PC-3 (cell line): ENCODE measurements around the gene SLC7A6OS. TPM values are rescaled to one million over a fixed set of nuclear protein-coding genes. Genes with fewer than 3 reads are reported as not detected.

Source experiments
- ATAC-seq: fragments of 200-7000 bp; cut with Tn5 transposase; 2 replicates; pipeline ENCODE4 v1.9.1; 2020; ENCODE audit warnings: mild to moderate bottlenecking, moderate library complexity
- BruUV-seq: library from RNA; stranded (reverse); fragments of 400-500 nt; replicated peaks from 2 replicates; lab custom pipeline; 2021; lab: Mats Ljungman, UMichigan
- CTCF ChIA-PET: fragments of 300-600 bp; sonication (Branson Sonifier 250); formaldehyde crosslinking; loops from one replicate; lab custom pipeline; 2022; ENCODE audit warnings: antibody characterized with exemption; lab: Charles Lee
- POLR2A ChIA-PET: fragments of 300-600 bp; sonication (Branson Sonifier 250); formaldehyde crosslinking; loops from one replicate; lab custom pipeline; 2022; ENCODE audit warnings: antibody characterized with exemption; ENCODE audit not compliant: unreplicated experiment; lab: Charles Lee
- DNase-seq: peaks from one replicate; pipeline ENCODE4 v3.0.0-alpha.2; 2015
- H2AFZ ChIP-seq: fragments of 300-600 bp; sonication (generic); 2 replicates; pipeline ENCODE4 v1.6.0; 2016; ENCODE audit warnings: antibody characterized with exemption, low read length
- H3F3A ChIP-seq: fragments of 300-600 bp; sonication (generic); one replicate; pipeline ENCODE4 v1.6.0; 2017; ENCODE audit warnings: antibody characterized with exemption, low read length, control low read depth, mild to moderate bottlenecking; ENCODE audit not compliant: unreplicated experiment
- H3K27ac ChIP-seq: fragments of 300-600 bp; sonication (generic); 2 replicates; pipeline ENCODE4 v1.5.1; 2016; ENCODE audit warnings: mild to moderate bottlenecking, low read length
- H3K27me3 ChIP-seq: fragments of 300-600 bp; sonication (generic); 2 replicates; pipeline ENCODE4 v1.6.1; 2016; ENCODE audit warnings: low read length, mixed read lengths
- H3K36me3 ChIP-seq: fragments of 300-600 bp; sonication (generic); 2 replicates; pipeline ENCODE4 v1.6.1; 2016; ENCODE audit warnings: low read depth, mixed run types, low read length, mixed read lengths
- H3K4me1 ChIP-seq: fragments of 300-600 bp; sonication (generic); 2 replicates; pipeline ENCODE4 v1.5.1; 2016; ENCODE audit warnings: low read length; ENCODE audit not compliant: insufficient read depth
- H3K4me2 ChIP-seq: fragments of 300-600 bp; sonication (generic); 2 replicates; pipeline ENCODE4 v1.6.0; 2016; ENCODE audit warnings: low read length
- H3K4me3 ChIP-seq: fragments of 300-600 bp; sonication (generic); 2 replicates; pipeline ENCODE4 v1.5.1; 2016; ENCODE audit warnings: mild to moderate bottlenecking, low read length, mixed read lengths
- H3K79me2 ChIP-seq: fragments of 300-600 bp; sonication (generic); 2 replicates; pipeline ENCODE4 v1.6.1; 2017; ENCODE audit warnings: low read length, mixed read lengths
- H3K9ac ChIP-seq: fragments of 300-600 bp; sonication (generic); 2 replicates; pipeline ENCODE4 v1.6.0; 2016; ENCODE audit warnings: mild to moderate bottlenecking, low read length
- H3K9me2 ChIP-seq: fragments of 300-600 bp; sonication (generic); replicated peaks from 2 replicates; pipeline ENCODE4 v1.6.1; 2016; ENCODE audit warnings: mixed run types, low read length, mixed read lengths
- H3K9me3 ChIP-seq: fragments of 300-600 bp; sonication (generic); 2 replicates; pipeline ENCODE4 v1.6.1; 2016; ENCODE audit warnings: low read length, mixed read lengths
- H4K20me1 ChIP-seq: fragments of 300-600 bp; sonication (generic); 2 replicates; pipeline ENCODE4 v1.6.1; 2016; ENCODE audit warnings: low read length, mixed read lengths
- CTCF ChIP-seq: fragments of 300-600 bp; sonication (generic); conservative IDR thresholded peaks from 2 replicates; pipeline ENCODE4 v1.5.1; 2017; ENCODE audit warnings: antibody characterized with exemption, low read depth, mild to moderate bottlenecking, low read length
- EZH2 ChIP-seq: fragments of 300-600 bp; sonication (generic); IDR thresholded peaks from one replicate; pipeline ENCODE4 v1.6.1; 2017; ENCODE audit warnings: antibody characterized with exemption, mild to moderate bottlenecking, low read length; ENCODE audit not compliant: unreplicated experiment
- EZH2phosphoT487 ChIP-seq: fragments of 300-600 bp; sonication (generic); IDR thresholded peaks from 2 replicates; pipeline ENCODE4 v1.6.1; 2018; ENCODE audit warnings: mild to moderate bottlenecking, antibody characterized with exemption, low read length, borderline replicate concordance
- intact Hi-C: fragments of 100-400 bp; cut with micrococcal nuclease; formaldehyde crosslinking; loops from 2 replicates; pipeline ENCODE4 v1.9.0; 2023
- total RNA-seq: library from RNA; depleted of rRNA; stranded (reverse); fragments of >200 nt; gene quantifications from 2 replicates; pipeline ENCODE4 v1.2.3, GENCODE V29; 2014

The SLC7A6OS gene
- total RNA-seq, 1 experiment from 2014 or later: 12.6 TPM

DNA sequence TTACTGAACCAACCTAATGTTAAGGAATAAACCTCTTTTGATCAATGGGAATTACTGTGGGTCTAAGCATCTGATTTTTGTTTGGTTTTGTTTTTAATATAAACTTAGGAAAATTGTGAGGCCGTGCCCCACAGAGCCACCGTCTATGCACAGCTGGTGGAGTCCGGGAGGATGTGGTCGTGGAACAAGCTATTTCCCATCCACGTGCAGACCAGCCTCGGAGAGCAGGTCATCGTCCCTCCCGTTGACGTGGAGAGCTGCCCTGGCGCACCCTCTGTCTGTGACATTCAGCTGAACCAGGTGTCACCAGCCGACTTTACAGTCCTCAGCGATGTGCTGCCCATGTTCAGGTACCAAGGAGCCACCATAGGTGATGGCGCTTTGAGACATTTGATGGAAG lies 28.5 kb upstream of the SLC7A6OS start:
- Histone ChIP-seq H3K27me3 (no peaks in the 10 kb centered on the region), H3K4me2 (no peak overlapping the region), H3K79me2 (no peaks in the 10 kb centered on the region), H3K27ac (no peak overlapping the region), H3K4me3 (no peak overlapping the region), H3K9me2 (no peaks in the 10 kb centered on the region), H3K36me3 (peaks cover 6% of the 10 kb centered on the region; the same call in 1 of the 2 replicates), H3F3A (no peaks in the 10 kb centered on the region), H3K9ac (no peak overlapping the region), H3K9me3 (no peaks in the 10 kb centered on the region), H2AFZ (no peak overlapping the region), H3K4me1 (no peaks in the 10 kb centered on the region), H4K20me1 (no peaks in the 10 kb centered on the region)
- ATAC-seq (no peak), DNase-seq (no peak)
- intact Hi-C loops: no loop called here
- ChIA-PET CTCF (no interaction called here), POLR2A (no interaction called here)
- BruUV-seq: no TSS peak
- TF ChIP-seq CTCF (no peak), EZH2 (no peak), EZH2phosphoT487 (no peak)

DNA sequence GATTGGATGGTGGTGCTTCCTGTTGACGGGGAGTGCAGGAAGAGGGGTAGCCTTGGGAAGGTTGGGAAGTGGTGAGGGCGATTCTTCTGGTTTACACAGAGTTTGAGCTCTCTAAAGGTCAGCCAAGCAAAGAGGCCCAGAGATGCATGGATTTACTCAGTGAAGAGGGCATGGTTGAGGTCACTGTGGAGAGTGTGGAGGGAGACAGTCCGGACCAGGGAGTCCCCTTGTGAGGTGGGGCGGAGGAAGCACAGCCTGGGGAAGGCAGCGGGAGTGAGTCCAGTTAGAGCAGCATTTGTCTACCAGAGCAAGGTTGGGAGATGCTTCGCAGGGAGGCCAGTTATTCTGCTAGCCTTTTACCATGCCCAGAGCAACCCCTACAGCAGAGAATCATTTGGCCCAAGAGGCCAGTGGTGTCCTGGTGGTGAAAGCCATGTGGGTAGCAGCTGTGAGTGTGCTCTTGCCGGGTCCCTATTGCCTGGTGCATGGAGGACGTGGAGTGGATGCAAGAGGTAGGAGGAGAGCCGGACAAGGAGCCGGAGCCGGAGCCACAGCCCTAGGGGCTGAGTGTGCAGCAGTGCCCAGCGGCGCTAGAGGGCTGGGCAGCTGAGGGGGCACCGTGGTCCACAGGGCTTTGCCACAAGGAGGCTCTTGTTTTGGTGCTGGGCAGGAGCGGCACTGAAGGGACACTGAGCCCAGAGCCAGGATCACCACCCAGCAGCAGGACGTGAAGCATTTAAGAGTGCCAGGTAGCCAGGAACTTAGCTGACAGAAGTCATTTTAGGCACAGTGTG lies 27.8 kb upstream of the SLC7A6OS start:
- POLR2A ChIA-PET: no interaction called here

More for the DNA sequence above, 27.8 kb upstream of the SLC7A6OS start:
- no peak overlapping the region for H3K9ac ChIP-seq
- intact Hi-C loops: no loop called here
- no peaks in the 10 kb centered on the region for H4K20me1 ChIP-seq
- no peaks in the 10 kb centered on the region for H3K9me2 ChIP-seq
- no peaks in the 10 kb centered on the region for H3K9me3 ChIP-seq
- no peak overlapping the region for H3K4me3 ChIP-seq
- no peak overlapping the region for H3K4me2 ChIP-seq
- BruUV-seq: no TSS peak
- no peaks in the 10 kb centered on the region for H3K4me1 ChIP-seq
- no peaks in the 10 kb centered on the region for H3K79me2 ChIP-seq
- peaks cover 6% of the 10 kb centered on the region; the same call in 1 of the 2 replicates for H3K36me3 ChIP-seq
- no peaks in the 10 kb centered on the region for H3F3A ChIP-seq
- CTCF ChIA-PET: no interaction called here
- no peaks in the 10 kb centered on the region for H3K27me3 ChIP-seq
- no peak for DNase-seq
- no peak for TF ChIP-seq EZH2phosphoT487
- no peak for TF ChIP-seq CTCF
- no peak for TF ChIP-seq EZH2
- H3K27ac ChIP-seq: no peak overlapping the region
- H2AFZ ChIP-seq: no peak overlapping the region
- ATAC-seq: no peak
